ENCODE measurements around the gene PLCB1. TPM values are rescaled to one million over a fixed set of nuclear protein-coding genes. Genes with fewer than 3 reads are reported as not detected.

Gene PLCB1
- total RNA-seq, 1 donor from 2014 or later, result 10.8 TPM

DNA sequence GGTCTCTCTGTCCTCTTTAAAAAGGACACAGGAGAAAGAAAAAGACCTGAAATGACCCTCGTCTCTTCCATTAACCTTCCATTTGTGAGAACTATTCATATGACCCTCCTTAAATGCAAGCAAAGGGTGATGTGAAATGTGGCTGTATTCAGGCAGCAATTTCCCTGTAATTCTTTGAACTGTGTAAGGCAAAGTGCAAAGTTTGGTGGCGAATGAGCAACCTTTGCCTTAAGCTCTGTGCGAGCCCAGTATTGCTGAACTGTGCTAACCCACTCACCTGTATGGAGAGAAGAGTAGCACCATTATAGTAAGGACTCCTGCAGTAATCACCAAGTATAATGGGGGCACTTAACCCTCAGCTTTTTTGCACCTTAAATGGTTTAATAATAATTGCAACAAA, 223.4 kb downstream of the PLCB1 start:
- TF ChIP-seq, protein P1, sequence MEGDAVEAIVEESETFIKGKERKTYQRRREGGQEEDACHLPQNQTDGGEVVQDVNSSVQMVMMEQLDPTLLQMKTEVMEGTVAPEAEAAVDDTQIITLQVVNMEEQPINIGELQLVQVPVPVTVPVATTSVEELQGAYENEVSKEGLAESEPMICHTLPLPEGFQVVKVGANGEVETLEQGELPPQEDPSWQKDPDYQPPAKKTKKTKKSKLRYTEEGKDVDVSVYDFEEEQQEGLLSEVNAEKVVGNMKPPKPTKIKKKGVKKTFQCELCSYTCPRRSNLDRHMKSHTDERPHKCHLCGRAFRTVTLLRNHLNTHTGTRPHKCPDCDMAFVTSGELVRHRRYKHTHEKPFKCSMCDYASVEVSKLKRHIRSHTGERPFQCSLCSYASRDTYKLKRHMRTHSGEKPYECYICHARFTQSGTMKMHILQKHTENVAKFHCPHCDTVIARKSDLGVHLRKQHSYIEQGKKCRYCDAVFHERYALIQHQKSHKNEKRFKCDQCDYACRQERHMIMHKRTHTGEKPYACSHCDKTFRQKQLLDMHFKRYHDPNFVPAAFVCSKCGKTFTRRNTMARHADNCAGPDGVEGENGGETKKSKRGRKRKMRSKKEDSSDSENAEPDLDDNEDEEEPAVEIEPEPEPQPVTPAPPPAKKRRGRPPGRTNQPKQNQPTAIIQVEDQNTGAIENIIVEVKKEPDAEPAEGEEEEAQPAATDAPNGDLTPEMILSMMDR (IDR thresholded peaks at IDR 0.05), result no peak
- Mint-ChIP-seq H3K4me1 (ENCODE audit: low read depth) (peaks cover 12% of the 10 kb centered on the region), H3K4me3 (ENCODE audit: unreplicated experiment) (no peak overlapping the region), H3K36me3 (ENCODE audit: low read depth) (no peaks in the 10 kb centered on the region), H3K27me3 (ENCODE audit: low read depth) (peaks cover 2% of the 10 kb centered on the region), H3K9me3 (ENCODE audit: low read depth) (no peaks in the 10 kb centered on the region), H3K27ac (ENCODE audit: unreplicated experiment) (no peak overlapping the region)
- DNase-seq (ENCODE audit: low spot score), result no peak

GRCh38 chr20:8356806-8357205, 224.7 kb downstream of the PLCB1 start:
- TF ChIP-seq, protein P1 (IDR thresholded peaks at IDR 0.05), result no peak
- Mint-ChIP-seq H3K4me3 (ENCODE audit: unreplicated experiment) (no peak overlapping the region), H3K27ac (ENCODE audit: unreplicated experiment) (no peak overlapping the region), H3K36me3 (ENCODE audit: low read depth) (no peaks in the 10 kb centered on the region), H3K9me3 (ENCODE audit: low read depth) (no peaks in the 10 kb centered on the region), H3K27me3 (ENCODE audit: low read depth) (peaks cover 2% of the 10 kb centered on the region), H3K4me1 (ENCODE audit: low read depth) (peaks cover 17% of the 10 kb centered on the region)
- no peak for DNase-seq (ENCODE audit: low spot score)

DNA sequence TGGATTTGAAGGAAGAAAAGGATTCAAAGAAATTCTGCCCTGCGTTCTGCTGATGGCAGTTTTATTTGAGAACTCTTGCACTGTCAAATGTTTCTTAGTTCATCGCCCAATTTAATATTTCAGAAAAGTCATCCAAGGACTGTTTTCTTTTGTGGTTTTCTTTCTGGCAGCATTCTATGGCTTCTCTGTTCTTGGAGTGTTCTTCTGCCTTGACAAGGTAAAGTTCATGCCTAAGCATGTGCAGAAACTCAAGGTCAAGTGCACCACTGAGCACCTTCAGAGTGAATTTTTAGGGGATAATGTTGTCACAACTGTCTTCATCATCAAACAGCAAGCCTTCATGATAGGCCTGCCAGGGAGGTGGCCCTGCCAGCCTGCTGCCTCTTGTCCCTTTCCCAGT, 225.6 kb downstream of the PLCB1 start:
- H3K9me3 Mint-ChIP-seq (ENCODE audit: low read depth), result no peaks in the 10 kb centered on the region
- no peak overlapping the region for H3K4me3 Mint-ChIP-seq (ENCODE audit: unreplicated experiment)
- TF ChIP-seq, protein P1 (IDR thresholded peaks at IDR 0.05), result no peak
- DNase-seq (ENCODE audit: low spot score), result no peak
- H3K36me3 Mint-ChIP-seq (ENCODE audit: low read depth), result no peaks in the 10 kb centered on the region
- peaks cover 2% of the 10 kb centered on the region for H3K27me3 Mint-ChIP-seq (ENCODE audit: low read depth)
- no peak overlapping the region for H3K27ac Mint-ChIP-seq (ENCODE audit: unreplicated experiment)
- H3K4me1 Mint-ChIP-seq (ENCODE audit: low read depth), result peaks cover 17% of the 10 kb centered on the region

DNA sequence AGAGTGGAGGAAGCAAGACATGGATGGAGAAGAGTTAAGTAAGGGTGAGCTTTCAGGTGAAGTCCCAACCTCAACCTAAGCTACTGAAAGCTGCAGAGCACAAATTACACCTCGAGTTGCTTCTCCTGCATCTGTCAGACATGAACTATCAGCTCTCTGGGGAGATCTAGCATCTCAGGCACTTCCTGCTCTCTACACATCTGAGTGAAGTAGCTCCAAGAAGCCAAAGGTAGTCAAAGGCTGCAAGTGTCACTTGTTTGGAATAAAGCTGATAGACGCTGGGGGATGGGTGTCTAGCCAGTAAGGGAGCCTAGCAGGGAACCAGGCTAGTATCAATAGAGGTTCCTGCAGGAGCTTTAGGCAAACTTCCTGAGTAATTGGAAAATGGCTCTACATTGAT, 228.0 kb downstream of the PLCB1 start:
- Mint-ChIP-seq H3K27me3 (ENCODE audit: low read depth) (no peaks in the 10 kb centered on the region), H3K36me3 (ENCODE audit: low read depth) (no peaks in the 10 kb centered on the region), H3K9me3 (ENCODE audit: low read depth) (no peaks in the 10 kb centered on the region), H3K27ac (ENCODE audit: unreplicated experiment) (no peak overlapping the region), H3K4me3 (ENCODE audit: unreplicated experiment) (no peak overlapping the region), H3K4me1 (ENCODE audit: low read depth) (peaks cover 17% of the 10 kb centered on the region)
- TF ChIP-seq, protein P1 (IDR thresholded peaks at IDR 0.05), result no peak
- DNase-seq (ENCODE audit: low spot score), result no peak

DNA sequence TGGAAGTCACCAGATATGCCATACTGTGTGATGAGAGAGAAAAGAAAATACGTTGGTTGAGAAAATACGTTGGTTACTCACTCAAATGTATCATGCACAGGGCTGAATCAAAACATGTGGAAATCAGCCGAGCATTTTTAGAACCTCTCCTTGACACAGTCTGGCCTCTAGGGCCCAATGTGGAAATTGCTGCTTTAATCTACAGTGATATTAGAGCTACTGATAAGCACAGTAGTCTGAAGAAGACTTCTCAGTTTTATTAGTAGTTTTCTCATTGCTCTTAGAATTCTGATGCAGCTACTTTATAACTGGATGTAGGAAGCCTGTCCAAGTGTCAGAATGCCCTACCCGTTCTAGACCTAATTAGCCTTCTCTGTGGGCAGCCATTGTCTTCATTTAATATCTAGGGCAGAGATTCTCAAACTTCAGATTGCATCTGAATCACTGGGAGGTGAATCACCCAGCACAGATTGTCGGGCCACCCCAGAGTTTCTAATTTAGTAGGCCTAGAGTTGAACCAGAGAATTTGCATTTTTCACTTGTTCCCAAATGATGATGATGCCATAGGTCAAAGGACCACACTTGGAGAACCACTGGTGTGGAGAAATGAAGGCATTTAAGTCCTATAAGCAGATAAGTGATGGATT, 229.1 kb downstream of the PLCB1 start:
- no peaks in the 10 kb centered on the region for H3K27me3 Mint-ChIP-seq (ENCODE audit: low read depth)
- DNase-seq (ENCODE audit: low spot score), result no peak
- TF ChIP-seq, protein P1 (IDR thresholded peaks at IDR 0.05), result peak; percentile 25
- H3K4me3 Mint-ChIP-seq (ENCODE audit: unreplicated experiment), result no peak overlapping the region
- no peaks in the 10 kb centered on the region for H3K36me3 Mint-ChIP-seq (ENCODE audit: low read depth)
- H3K4me1 Mint-ChIP-seq (ENCODE audit: low read depth), result peaks cover 17% of the 10 kb centered on the region
- no peak overlapping the region for H3K27ac Mint-ChIP-seq (ENCODE audit: unreplicated experiment)
- H3K9me3 Mint-ChIP-seq (ENCODE audit: low read depth), result no peaks in the 10 kb centered on the region

All from chondrocyte (in vitro differentiated cells).